ENCODE measurements around the gene ADAM33.

The ADAM33 gene

GRCh38 chr20:3667434-3668037 is 14.3 kb downstream of the ADAM33 start:
- no peak for DNase-seq (ENCODE audit: low read depth in 2 of 3, low spot score in 1 of 3)

- no peak for DNase-seq (ENCODE audit: low read depth in 2 of 3, low spot score in 1 of 3)
Observed at GRCh38 chr20:3663858-3664257, 18.0 kb downstream of the ADAM33 start.

DNA sequence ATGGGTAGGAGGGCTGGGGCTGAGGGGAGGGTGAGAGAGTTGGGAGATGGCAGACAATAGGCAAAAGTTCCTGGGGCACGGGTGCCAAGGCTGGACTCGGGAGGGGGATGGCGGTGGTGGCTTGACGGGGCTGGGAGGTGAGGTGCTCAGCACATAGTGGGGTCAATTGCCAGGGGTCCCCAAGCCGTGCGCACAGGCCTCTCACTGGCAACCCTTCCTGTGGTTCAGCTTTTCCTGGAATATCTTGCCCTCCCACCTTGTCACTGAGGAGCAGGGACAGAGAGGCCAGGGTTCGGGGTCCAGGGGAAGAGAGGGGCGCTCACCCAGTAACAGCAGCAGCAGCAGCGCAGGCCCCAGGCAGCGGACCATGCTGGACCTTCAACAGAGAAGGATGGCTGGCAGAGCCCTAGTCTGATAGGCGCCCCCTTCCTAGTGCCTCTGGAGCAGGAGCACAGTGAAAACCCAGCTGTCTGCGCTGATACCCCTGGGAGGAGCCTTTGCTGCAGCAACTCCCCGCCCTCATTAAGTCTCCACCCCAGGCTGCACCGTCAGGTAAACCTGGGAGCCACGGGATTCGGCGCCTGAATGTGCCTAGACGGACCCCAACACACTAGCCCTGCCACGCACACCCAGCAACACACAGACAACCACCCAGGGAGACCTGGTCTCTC is 18.6 kb downstream of the ADAM33 start, which contains the start of gene GFRA4:
Gene GFRA4, minus strand, starts transcription at position 369 of the 671 bp plus-strand sequence. Its CDS starts 0 bp downstream, at position 369.
- DNase-seq (ENCODE audit: low read depth in 2 of 3, low spot score in 1 of 3) = no peak

GRCh38 chr20:3661814-3662665 is 19.8 kb downstream of the ADAM33 start:
- DNase-seq (ENCODE audit: low read depth in 2 of 3, low spot score in 1 of 3) = no peak

- DNase-seq (ENCODE audit: low read depth in 2 of 3, low spot score in 1 of 3) = no peak
Observed at GRCh38 chr20:3661060-3661813, 20.6 kb downstream of the ADAM33 start.

GRCh38 chr20:3660262-3661059 is 21.3 kb downstream of the ADAM33 start:
- no peak for DNase-seq (ENCODE audit: low read depth in 2 of 3, low spot score in 1 of 3)

GRCh38 chr20:3659492-3660261 is 22.1 kb downstream of the ADAM33 start:
- DNase-seq (ENCODE audit: low read depth in 2 of 3, low spot score in 1 of 3) = no peak

DNA sequence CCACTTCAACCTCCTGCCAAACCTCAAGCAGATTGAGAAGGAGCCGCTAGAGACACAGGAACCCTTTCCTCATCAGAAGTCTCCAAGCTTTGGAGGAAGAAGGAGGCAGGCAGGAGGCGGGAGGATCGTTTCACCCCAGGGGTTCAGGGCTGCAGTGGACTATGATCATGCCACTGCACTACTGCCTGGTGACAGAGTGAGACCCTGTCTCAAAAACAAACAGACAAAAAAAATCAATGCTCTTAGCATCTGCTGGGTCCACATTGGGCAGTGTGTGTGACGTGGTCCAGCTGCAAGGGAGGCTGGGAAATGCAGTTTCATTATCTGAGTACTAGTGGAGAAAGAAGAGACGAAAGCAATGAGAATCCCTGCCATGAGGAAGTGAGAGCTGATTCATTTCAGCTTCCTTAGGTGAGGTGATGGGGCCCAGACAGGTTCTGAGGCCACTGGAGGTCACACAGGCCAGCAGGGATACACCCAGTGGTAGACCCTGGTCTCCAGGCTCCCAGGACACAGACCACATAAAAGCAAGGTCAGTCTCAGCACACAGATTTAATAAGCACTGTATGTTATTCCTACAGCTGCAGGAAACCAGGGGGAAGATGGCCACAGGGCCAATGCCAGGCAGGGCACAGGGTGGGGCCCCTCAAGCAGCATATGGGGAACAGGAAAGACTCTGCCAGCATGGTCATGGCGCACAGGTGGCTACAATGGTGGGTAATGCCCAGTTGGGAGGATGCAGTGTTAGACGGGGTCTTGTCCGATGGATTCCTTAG is 22.9 kb downstream of the ADAM33 start:
- DNase-seq (ENCODE audit: low read depth in 2 of 3, low spot score in 1 of 3) = no peak

DNA sequence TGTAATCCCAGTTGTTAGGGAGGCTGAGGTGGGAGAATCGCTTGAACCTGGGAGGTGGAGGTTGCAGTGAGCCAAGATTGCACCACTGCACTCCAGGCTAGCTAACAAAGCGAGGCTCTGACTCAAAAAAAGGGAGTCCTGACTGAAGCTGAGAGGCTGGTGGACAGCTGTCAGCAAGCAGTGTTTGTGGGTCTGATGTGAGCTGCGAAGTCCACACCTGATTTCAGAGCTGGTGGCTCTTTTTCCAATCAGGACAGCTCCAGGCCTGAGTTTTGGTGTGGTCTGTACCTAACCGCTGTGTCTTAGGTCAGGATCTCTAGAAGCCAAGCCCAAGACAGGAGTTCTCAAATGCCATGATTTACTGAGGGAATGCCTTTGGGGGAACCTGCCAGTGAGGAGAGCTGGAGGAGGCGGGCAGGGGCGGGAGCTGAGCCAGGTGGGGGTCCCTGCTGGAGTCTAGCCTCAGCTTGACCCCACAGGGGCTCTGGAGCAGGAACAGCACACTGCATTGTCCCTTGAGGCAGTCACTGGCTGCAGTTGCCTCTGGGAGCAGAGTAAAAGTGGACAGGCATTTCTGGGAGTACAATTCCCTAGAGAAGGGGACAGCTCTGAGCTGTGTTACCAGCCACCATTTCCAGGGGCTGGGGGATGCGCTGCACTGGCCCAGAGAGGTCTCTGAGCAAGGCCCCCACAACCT is 23.6 kb downstream of the ADAM33 start:
- DNase-seq (ENCODE audit: low read depth in 2 of 3, low spot score in 1 of 3) = no peak

DNA sequence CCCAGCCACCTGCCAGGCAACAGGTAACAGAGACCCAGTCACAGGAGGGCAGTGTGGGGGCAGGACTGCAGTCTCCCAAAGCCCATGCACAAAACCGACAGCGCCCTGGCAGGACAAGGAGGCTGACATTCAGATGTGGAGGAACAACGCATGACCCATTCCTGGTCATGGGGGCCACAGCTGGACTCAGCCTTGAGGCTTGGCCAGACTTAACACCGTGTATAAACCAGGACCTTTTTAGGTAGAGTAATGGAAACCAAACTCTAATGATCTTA is 26.7 kb downstream of the ADAM33 start:
- no peak for DNase-seq (ENCODE audit: low read depth in 2 of 3, low spot score in 1 of 3)

- DNase-seq (ENCODE audit: low read depth in 2 of 3, low spot score in 1 of 3) = no peak
Observed at GRCh38 chr20:3654326-3655130, 27.3 kb downstream of the ADAM33 start.

- DNase-seq (ENCODE audit: low read depth in 2 of 3, low spot score in 1 of 3) = no peak
Observed at GRCh38 chr20:3653921-3654320, 27.9 kb downstream of the ADAM33 start.

DNA sequence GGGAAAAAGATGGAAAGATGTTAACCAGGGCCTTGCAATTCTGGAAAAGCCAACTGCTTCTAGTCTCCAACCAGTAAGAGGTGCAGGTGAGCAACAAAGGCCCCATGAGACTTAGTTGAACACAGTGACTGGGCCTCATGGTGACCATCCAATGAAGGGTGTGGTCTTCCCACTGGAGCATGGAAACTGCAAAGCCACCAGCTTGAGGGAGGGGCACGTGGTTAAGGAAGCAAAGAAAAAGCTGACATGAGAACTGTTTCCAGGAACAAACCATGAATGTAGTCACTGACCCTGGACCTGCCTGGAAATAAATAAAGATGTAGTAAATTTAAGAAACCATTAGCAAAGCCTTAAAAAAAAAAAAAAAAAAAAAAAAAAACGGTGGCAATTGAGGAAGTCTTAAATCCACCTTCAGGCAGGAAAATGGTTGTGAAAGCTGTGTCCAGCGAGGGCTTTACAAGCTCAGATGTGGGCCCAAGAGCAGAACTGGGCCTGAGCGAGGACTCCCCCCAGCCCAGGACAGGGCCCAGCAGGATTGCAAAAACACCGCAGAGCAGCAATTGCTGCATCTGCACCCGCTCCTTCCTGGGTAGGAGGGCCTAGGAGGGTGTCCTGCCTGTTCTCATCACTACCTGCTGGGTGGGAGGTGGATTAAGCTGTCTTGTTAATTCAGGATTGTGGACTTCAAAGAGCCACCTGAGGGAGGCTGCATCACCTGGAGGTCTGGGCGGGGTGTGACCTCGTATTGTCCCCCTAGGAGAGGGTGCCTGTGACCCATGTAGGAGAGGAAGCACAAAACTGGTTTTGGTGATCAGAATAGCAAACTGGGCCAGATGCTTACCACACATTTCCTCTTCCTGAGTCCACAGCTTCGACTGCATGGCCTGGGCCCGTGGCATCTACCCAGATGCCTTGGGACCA is 28.9 kb downstream of the ADAM33 start:
- DNase-seq (ENCODE audit: low read depth in 2 of 3, low spot score in 1 of 3) = no peak

DNA sequence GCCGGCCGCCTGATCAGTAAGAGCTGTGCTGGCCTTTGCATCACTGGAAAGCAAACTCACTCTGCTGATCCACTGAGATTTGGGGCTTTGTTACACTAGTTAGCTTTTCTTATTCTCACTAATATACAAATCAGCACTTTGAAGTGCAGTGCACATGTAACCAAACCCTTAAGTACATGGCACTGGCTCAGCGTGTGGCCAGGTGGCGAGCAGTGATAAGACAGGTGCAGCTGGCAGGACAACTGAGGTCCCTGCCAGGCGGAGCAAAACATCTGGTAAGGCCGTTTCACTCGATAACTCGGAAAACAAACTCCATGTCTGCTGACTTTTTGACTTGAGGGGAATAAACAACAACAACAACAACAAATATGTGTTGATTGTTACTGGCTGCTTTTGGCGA is 29.6 kb downstream of the ADAM33 start:
- no peak for DNase-seq (ENCODE audit: low read depth in 2 of 3, low spot score in 1 of 3)

DNA sequence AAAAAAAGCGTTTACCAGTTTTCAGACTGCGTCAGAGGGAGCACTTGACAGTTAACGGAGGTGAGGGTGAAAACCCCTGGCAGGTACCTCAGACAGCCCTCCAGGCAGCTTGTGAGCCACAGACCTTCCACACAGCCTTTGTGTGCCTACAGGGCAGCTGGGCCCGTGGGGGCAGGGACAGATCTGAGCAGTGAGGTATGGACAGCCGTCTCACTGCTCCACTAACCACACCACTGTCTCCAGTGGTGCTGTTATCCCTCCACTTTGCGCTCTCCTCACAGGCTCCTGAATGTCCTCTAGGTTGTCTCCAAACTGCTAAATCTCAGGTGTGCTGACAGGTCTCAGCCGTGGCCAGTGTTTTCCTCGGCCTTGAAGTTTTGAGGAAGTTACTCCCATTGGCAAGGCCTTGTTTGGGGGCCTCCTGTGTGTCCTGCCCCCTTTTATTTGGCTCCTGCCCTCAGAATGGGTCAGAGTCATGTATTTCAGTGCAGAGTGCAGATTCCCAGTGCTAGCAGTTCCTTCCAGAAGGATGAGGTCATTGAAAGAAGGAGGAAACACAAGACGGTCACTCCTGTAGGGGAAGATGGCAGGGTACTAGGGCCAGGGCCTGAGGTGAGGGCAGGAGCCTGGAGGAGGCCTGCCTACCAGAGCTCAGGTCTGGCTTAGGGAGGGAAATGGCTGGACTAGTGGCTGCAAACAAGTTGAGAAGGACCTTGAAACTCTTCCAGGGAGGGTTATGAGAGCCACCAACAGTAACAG is 30.4 kb downstream of the ADAM33 start:
- DNase-seq (ENCODE audit: low read depth in 2 of 3, low spot score in 1 of 3) = no peak

DNA sequence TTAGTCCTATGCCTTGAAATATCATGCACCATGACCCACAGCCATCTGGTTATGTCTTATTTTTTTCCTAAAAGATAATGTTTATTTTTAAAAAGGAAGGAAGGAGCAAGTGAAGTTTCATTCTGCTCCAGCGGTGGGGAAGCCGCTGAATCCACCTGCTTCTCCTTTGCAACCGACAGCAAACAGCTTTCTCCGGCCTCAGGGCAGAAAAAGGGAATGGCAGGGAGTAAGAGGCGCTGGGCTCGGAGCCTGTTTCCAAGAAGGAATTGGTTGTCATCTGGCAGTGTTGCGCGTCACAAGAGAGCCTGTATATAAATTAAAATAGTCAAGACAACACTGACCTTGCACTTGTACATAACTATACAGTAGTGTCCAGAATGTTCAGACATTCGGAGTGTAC is 32.9 kb downstream of the ADAM33 start:
- no peak for DNase-seq (ENCODE audit: low read depth in 2 of 3, low spot score in 1 of 3)
